Mucosa of rectum (tissue), 2 donors: ENCODE measurements around the gene KCNT1.

Experiments used
- H3K27ac ChIP-seq, 2 donors: one replicate each; pipeline ENCODE4 v1.7.0; 2013; ENCODE audit warnings: inconsistent platforms in 2 of 2, low read depth in 2 of 2, low read length in 2 of 2
- H3K27me3 ChIP-seq, 2 donors: one replicate each; pipeline ENCODE4 v1.7.0; 2013; ENCODE audit warnings: low read length in 2 of 2; ENCODE audit not compliant: control insufficient read depth in 2 of 2, insufficient read depth in 2 of 2
- H3K36me3 ChIP-seq, 2 donors: one replicate each; pipeline ENCODE4 v1.7.0; 2013; ENCODE audit warnings: low read length in 2 of 2; ENCODE audit not compliant: control insufficient read depth in 2 of 2, insufficient read depth in 2 of 2
- H3K4me1 ChIP-seq, 2 donors: one replicate each; pipeline ENCODE4 v1.7.0; 2013; ENCODE audit warnings: low read length in 2 of 2, mild to moderate bottlenecking in 1 of 2; ENCODE audit not compliant: control insufficient read depth in 2 of 2, insufficient read depth in 2 of 2
- H3K4me3 ChIP-seq, 2 donors: one replicate each; pipeline ENCODE4 v1.7.0; 2013; ENCODE audit warnings: low read length in 2 of 2
- H3K9ac ChIP-seq, 2 donors: one replicate each; pipeline ENCODE4 v1.7.0; 2013; ENCODE audit warnings: low read length in 2 of 2, low read depth in 1 of 2, mild to moderate bottlenecking in 1 of 2
- H3K9me3 ChIP-seq, 2 donors: one replicate each; pipeline ENCODE4 v1.7.0; 2013; ENCODE audit warnings: low read length in 2 of 2; ENCODE audit not compliant: control insufficient read depth in 2 of 2
- donor health status: healthy.
- donor health status: Normal muscosa, but diverticular disease.

Gene KCNT1

DNA sequence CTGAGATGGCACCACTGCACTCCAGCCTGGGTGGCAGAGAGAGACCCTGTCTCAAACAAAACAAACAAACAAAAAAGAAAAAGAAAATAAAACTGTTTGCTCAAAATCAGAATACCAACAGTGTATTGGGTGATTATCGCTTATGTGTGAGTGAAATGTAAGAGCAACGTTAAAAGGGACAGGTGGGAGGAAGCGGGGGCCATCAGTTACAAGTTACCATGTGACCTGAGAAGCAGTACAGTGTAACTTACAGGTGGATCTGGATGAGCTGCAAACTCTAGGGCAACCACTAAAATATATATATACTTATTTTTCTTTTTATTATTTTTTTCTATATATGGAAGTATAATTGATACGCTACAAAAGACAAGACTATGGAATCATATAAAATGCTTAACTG is 93.4 kb downstream of the KCNT1 start:
- Histone ChIP-seq H3K27me3 (no peaks in the 10 kb centered on the region), H3K9me3 (no peaks in the 10 kb centered on the region), H3K4me1 (no peaks in the 10 kb centered on the region), H3K9ac (no peak overlapping the region), H3K36me3 (no peaks in the 10 kb centered on the region), H3K27ac (no peak overlapping the region), H3K4me3 (no peak overlapping the region)

DNA sequence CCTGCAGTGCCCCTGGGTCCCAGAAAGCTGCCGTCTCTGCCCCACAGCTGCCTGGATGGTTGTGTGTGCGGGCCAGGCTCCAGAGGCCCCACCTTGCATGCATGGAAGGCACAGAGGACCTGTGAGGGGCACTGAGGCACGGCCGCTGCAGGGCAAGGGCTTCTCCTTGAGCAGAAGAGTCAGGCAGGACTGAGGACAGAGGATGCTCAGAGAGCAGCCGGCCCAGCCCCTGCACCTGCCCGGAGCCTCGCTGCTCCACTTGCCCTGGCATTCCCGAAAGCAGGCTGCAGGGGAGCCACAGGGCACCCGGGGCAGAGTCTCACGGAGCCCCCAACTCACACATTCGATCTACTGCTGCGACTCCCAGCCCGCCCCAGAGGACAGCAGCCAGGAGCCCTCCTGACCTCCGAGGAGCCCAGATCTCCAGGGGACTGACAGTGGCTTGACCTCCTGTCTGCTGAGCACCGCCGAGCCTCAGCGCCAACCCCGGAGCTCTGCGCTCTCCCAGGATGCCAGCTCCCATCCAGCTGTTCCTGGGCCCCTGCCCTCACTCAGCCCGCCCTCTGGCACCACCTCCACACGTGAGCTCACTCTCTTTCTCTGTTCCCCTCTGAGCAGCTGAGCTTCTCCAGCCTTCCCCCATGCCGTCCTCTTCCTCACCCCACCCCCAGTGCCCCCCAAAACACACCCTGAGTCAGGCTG is 95.0 kb downstream of the KCNT1 start:
- Histone ChIP-seq H3K4me3 (no peak overlapping the region), H3K27me3 (no peaks in the 10 kb centered on the region), H3K9me3 (no peaks in the 10 kb centered on the region), H3K36me3 (no peaks in the 10 kb centered on the region), H3K27ac (no peak overlapping the region), H3K4me1 (no peaks in the 10 kb centered on the region), H3K9ac (no peak overlapping the region)

DNA sequence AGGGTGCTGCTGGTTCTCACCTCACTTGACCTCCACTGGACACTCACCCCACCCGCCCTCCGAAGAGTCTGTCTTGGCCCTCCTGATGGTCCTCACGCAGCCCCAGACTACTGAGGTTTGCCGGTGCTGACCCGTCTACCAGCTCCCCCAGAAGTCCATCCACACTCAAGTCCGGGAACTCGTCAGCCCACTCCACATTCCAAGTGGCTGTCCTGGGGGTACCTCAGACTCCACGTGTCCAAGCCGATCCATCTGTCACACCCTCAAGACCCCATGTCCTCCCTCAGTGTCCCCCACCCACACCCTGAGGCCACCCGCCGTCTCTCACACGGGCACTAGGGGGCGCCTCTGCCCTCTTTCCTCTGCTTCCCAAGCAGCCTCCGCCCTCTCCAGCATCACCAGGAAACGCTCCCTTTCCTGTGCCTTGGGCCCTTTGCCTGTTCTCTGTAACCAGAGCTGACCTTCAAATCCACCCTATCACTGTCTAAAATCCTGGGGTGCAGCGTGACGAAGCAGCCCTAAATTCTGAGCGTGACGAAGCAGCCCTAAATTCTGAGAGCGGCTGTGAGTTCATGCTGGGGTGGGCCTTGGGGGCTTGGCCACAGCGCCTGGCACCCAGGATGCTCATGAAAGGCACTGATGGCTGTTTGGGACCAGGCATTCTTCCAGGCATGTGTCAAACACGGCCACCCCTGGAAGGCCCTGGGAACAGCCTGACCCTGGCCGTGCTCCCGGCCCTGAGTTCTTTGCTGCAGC is 95.7 kb downstream of the KCNT1 start:
- H3K27me3 ChIP-seq, result no peaks in the 10 kb centered on the region

DNA sequence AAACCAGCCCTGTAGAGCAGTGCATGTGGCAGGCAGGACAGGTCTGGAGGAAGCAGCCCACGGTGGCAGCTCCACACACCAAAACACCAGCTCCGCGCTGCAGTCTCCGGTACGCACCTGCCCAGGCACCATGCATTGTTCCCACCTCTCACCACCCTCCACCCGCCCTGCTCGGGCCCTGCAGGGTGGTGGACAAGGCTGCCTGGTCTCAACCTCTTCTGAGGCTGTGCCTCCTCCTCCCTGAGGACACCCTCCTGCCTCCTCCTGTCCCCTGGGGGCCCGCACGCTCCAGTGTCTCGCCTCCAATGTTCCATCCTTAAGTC is 96.2 kb downstream of the KCNT1 start:
- Histone ChIP-seq H3K36me3 (no peaks in the 10 kb centered on the region), H3K9ac (no peak overlapping the region)

More for the DNA sequence above, 95.7 kb downstream of the KCNT1 start:
- no peaks in the 10 kb centered on the region for H3K4me1 ChIP-seq
- no peaks in the 10 kb centered on the region for H3K36me3 ChIP-seq
- no peak overlapping the region for H3K4me3 ChIP-seq
- no peak overlapping the region for H3K9ac ChIP-seq
- no peaks in the 10 kb centered on the region for H3K9me3 ChIP-seq
- no peak overlapping the region for H3K27ac ChIP-seq

DNA sequence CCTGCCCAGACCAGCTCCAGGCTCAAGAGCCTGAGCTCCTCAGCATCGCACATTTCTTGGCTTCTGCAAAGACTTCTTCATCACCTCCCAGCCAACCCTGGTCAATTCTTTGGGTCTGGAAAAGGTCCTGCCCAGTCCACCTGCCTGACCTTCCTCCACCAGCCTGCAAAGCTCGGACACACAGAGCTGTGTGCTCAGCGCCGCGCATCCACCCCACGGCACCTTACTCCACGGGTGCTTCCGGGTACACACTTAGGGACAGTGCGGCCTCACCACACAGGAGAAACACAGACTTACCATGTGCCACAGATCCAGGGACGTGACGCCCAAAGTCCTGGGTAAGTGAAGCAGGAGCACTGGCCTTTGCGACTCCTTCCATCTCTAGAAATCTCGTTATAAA is 97.3 kb downstream of the KCNT1 start:
- Histone ChIP-seq H3K36me3 (no peaks in the 10 kb centered on the region), H3K4me3 (no peak overlapping the region), H3K9me3 (no peaks in the 10 kb centered on the region), H3K9ac (no peak overlapping the region), H3K4me1 (no peaks in the 10 kb centered on the region), H3K27me3 (no peaks in the 10 kb centered on the region), H3K27ac (no peak overlapping the region)

More for the DNA sequence above, 96.2 kb downstream of the KCNT1 start:
- Histone ChIP-seq H3K27me3 (no peaks in the 10 kb centered on the region), H3K27ac (no peak overlapping the region), H3K4me1 (no peaks in the 10 kb centered on the region), H3K4me3 (no peak overlapping the region), H3K9me3 (no peaks in the 10 kb centered on the region)

DNA sequence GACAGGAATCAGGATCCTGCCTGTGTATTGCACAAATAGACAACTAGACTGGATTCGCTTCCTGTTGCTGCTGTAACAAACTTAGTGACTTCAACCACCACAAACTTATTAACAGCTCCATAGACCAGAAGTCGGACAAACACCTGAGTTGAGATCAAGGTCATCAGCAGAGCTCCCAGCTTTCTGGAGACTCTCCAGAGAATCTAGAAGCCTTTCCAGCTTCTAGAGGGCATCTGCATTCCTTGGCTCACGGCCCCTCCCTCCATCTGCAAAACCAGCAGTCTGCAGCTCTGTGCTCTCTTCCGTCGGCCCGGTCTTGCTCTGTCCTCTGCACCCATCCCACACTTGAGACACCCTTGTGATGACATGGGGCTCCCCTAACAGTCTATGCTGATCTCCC is 99.1 kb downstream of the KCNT1 start:
- Histone ChIP-seq H3K9ac (no peak overlapping the region), H3K4me3 (no peak overlapping the region), H3K27me3 (no peaks in the 10 kb centered on the region), H3K36me3 (peaks cover 0 to 2% of the 10 kb centered on the region in 2 donors), H3K4me1 (no peaks in the 10 kb centered on the region), H3K27ac (no peak overlapping the region), H3K9me3 (no peaks in the 10 kb centered on the region)

DNA sequence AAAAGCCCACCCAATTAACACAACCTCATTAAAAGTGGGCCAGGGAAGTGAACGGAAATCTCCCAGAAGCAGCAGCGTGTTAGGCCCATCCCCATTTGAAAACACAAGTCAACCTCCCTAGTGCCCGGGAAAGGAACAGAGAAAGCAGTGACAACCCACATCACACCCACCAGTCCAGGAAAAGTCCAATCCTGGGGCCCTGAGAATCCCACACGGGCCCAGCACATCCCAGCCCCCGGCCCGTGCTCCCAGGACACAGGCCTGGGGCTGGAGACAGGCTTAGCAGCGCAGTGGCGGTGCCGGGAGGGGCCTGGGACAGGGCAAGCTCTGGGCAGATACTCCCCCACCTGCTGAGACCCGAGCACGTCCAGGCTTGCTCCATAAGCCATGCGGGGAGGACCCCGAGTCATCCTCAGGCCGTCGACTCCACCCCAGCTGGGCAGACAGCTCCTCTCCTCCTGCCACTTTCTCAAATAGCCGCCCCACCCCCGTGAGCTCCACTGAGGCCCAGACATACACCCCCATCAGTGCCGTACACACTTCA is 101.0 kb downstream of the KCNT1 start:
- Histone ChIP-seq H3K4me1 (no peaks in the 10 kb centered on the region), H3K9me3 (no peaks in the 10 kb centered on the region)

DNA sequence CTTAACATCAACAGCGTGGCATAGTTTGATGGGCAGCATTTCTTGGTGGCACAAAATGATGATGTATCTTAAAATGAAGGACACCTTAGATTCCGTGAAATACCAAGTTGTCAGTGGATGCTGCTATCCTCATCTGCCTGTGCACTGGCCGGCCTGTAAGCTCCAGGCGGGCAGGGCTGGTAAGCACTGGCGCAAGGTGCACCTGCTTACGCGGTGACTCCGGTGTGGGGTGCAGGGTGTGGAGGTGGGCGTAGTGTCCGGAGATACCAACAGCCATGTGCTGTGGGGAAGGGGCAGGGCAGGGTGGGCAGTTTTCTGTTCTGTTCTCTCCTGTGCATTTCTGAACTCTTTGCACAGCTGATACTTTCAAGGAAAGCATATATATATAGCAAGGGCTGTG is 101.5 kb downstream of the KCNT1 start:
- Histone ChIP-seq H3K36me3 (peaks cover 0 to 2% of the 10 kb centered on the region in 2 donors), H3K9me3 (no peaks in the 10 kb centered on the region), H3K4me1 (no peaks in the 10 kb centered on the region), H3K27ac (no peak overlapping the region), H3K27me3 (no peaks in the 10 kb centered on the region), H3K4me3 (no peak overlapping the region), H3K9ac (no peak overlapping the region)

More for the DNA sequence above, 101.0 kb downstream of the KCNT1 start:
- Histone ChIP-seq H3K27ac (no peak overlapping the region), H3K4me3 (no peak overlapping the region), H3K27me3 (no peaks in the 10 kb centered on the region), H3K36me3 (peaks cover 0 to 2% of the 10 kb centered on the region in 2 donors), H3K9ac (no peak overlapping the region)

DNA sequence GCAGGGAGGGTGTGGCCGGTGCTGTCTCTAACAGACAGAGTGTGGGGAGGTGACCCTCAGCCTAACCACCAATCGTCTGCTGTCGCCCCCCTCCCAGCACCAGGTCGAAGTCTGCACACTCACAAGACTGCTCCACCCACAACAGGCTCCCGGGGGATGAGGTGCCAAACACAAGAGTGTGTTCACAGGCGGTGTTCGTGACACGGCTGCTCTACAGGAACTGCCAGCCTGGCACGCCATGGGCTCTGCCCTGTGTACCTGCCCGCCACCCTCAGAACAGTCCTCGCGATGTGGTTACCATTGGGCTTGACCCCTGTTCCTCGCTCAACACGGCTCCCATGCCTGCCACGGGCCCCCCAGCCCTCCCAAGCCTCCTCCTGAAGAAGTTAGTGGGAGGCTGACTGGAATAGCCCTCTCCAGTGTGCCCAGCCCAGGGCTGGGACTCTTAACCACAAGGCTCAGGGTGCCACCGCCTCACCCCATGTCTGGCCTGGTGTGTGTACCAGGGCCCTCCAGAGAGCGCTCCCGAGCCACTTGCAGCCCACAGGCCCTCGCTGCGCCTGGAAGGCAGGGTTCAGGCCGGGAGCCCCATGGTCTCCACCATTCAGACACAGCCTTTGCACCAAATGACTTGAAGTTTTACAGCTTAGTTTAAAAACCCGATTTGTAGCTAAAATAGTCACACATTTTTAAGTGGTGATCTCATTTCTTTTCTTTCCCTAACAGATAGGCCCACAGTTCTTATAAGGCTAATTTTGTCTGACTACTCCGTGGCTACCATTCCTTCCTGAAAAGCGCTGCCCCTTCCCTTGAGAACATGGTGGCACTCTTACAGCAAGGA is 102.8 kb downstream of the KCNT1 start:
- no peaks in the 10 kb centered on the region for H3K4me1 ChIP-seq
- no peak overlapping the region for H3K27ac ChIP-seq
- H3K9ac ChIP-seq, result no peak overlapping the region
- no peaks in the 10 kb centered on the region for H3K27me3 ChIP-seq
- no peaks in the 10 kb centered on the region for H3K9me3 ChIP-seq
- no peak overlapping the region for H3K4me3 ChIP-seq
- H3K36me3 ChIP-seq, result peaks cover 0 to 2% of the 10 kb centered on the region in 2 donors
